GM23338 (cell line): Measurements from ENCODE around the gene HLCS. TPM values are rescaled to one million over a fixed set of nuclear protein-coding genes. Genes with fewer than 3 reads are reported as not detected.

Experiments used
- ATAC-seq: fragments of 200-7000 bp; cut with Tn5 transposase; 3 replicates; pipeline ENCODE4 v1.9.1; 2020
- DNase-seq: peaks from one replicate; pipeline ENCODE4 v3.0.0-alpha.2; 2015; ENCODE audit warnings: low spot score
- H2AFZ ChIP-seq: fragments of 200-600 bp; sonication (generic); 2 replicates; pipeline ENCODE4 v1.8.0; 2016; ENCODE audit warnings: antibody characterized with exemption, mild to moderate bottlenecking, moderate library complexity
- H3F3A ChIP-seq: fragments of 200-600 bp; sonication (generic); replicated peaks from 2 replicates; pipeline ENCODE4 v1.8.0; 2017; ENCODE audit warnings: antibody characterized with exemption, mixed run types, low read depth
- H3K27ac ChIP-seq: fragments of 200-600 bp; sonication (generic); 2 replicates; pipeline ENCODE4 v1.6.1; 2016; ENCODE audit warnings: low read depth
- H3K27me3 ChIP-seq: fragments of 200-600 bp; sonication (generic); 2 replicates; pipeline ENCODE4 v1.8.0; 2016; ENCODE audit warnings: mild to moderate bottlenecking, mixed run types, moderate library complexity; ENCODE audit not compliant: insufficient read depth
- H3K36me3 ChIP-seq: fragments of 200-600 bp; sonication (generic); 2 replicates; pipeline ENCODE4 v1.8.0; 2016; ENCODE audit warnings: mild to moderate bottlenecking; ENCODE audit not compliant: insufficient read depth
- H3K4me1 ChIP-seq: fragments of 200-600 bp; sonication (generic); 2 replicates; pipeline ENCODE4 v1.8.0; 2016; ENCODE audit warnings: mild to moderate bottlenecking, moderate library complexity; ENCODE audit not compliant: insufficient read depth
- H3K4me2 ChIP-seq: fragments of 200-600 bp; sonication (generic); 2 replicates; pipeline ENCODE4 v1.7.1; 2017; ENCODE audit warnings: mixed run types
- H3K4me3 ChIP-seq: fragments of 200-600 bp; sonication (generic); 2 replicates; pipeline ENCODE4 v1.6.1; 2016; ENCODE audit warnings: mixed run types
- H3K79me2 ChIP-seq: fragments of 200-600 bp; sonication (generic); replicated peaks from 2 replicates; pipeline ENCODE4 v1.8.0; 2017; ENCODE audit warnings: mild to moderate bottlenecking; ENCODE audit not compliant: insufficient read depth
- H3K9me2 ChIP-seq: fragments of 200-600 bp; sonication (generic); 2 replicates; pipeline ENCODE4 v1.8.0; 2017; ENCODE audit not compliant: insufficient read depth
- H4K20me1 ChIP-seq: fragments of 200-600 bp; sonication (generic); replicated peaks from 2 replicates; pipeline ENCODE4 v1.8.0; 2017; ENCODE audit warnings: mild to moderate bottlenecking; ENCODE audit not compliant: insufficient read depth
- H3K27ac Mint-ChIP-seq: 2 replicates; pipeline ENCODE4 v1.8.0; 2020; ENCODE audit warnings: inconsistent platforms, mild to moderate bottlenecking, moderate library complexity, mixed read lengths
- H3K27me3 Mint-ChIP-seq: 3 replicates; pipeline ENCODE4 v1.8.0; 2022; ENCODE audit warnings: low read depth, mild to moderate bottlenecking, moderate library complexity, mixed read lengths, inconsistent platforms; ENCODE audit not compliant: insufficient read depth, poor library complexity
- H3K36me3 Mint-ChIP-seq: 3 replicates; pipeline ENCODE4 v1.8.0; 2021; ENCODE audit warnings: low read depth, mild to moderate bottlenecking, inconsistent platforms, moderate library complexity, mixed read lengths
- H3K4me1 Mint-ChIP-seq: 3 replicates; pipeline ENCODE4 v1.8.0; 2020; ENCODE audit warnings: mild to moderate bottlenecking, inconsistent platforms, mixed read lengths
- H3K4me3 Mint-ChIP-seq: 3 replicates; pipeline ENCODE4 v1.8.0; 2021; ENCODE audit warnings: moderate library complexity, mild to moderate bottlenecking, inconsistent platforms, mixed read lengths
- H3K9me3 Mint-ChIP-seq: 3 replicates; pipeline ENCODE4 v1.8.0; 2020; ENCODE audit warnings: moderate library complexity, mild to moderate bottlenecking, inconsistent platforms, mixed read lengths
- CREB1 ChIP-seq: fragments of 250-450 bp; sonication (Bioruptor Pico); IDR thresholded peaks from 2 replicates; pipeline ENCODE4 v1.5.0; 2020; ENCODE audit warnings: low read depth, mild to moderate bottlenecking, moderate library complexity
- CTCF ChIP-seq, 2 experiments: fragments of 200-600 bp in 1 of 2; sonication (generic) in 1 of 2; conservative IDR thresholded peaks; 2 replicates each; pipeline versions ENCODE4 v1.5.1 to v1.6.1; 2016 to 2017; ENCODE audit warnings: antibody characterized with exemption in 2 of 2, low read depth in 2 of 2, mild to moderate bottlenecking in 2 of 2, moderate library complexity in 1 of 2
- EZH2 ChIP-seq: fragments of 200-600 bp; sonication (generic); IDR thresholded peaks from one replicate; pipeline ENCODE4 v1.8.0; 2017; ENCODE audit warnings: antibody characterized with exemption, mild to moderate bottlenecking, low read depth; ENCODE audit not compliant: unreplicated experiment
- EZH2phosphoT487 ChIP-seq: fragments of 200-600 bp; sonication (generic); IDR thresholded peaks from one replicate; pipeline ENCODE4 v1.8.1; 2018; ENCODE audit warnings: antibody characterized with exemption; ENCODE audit not compliant: unreplicated experiment
- JUNB ChIP-seq: IDR thresholded peaks from one replicate; pipeline ENCODE4 v1.6.1; 2016; ENCODE audit warnings: antibody characterized with exemption; ENCODE audit not compliant: unreplicated experiment
- NANOG ChIP-seq: IDR thresholded peaks from 2 replicates; pipeline ENCODE4 v1.6.1; 2016; ENCODE audit warnings: antibody characterized with exemption, borderline replicate concordance
- REST ChIP-seq: IDR thresholded peaks from one replicate; pipeline ENCODE4 v1.6.1; 2018; ENCODE audit warnings: antibody characterized with exemption; ENCODE audit not compliant: unreplicated experiment
- STAT1 ChIP-seq: IDR thresholded peaks from one replicate; pipeline ENCODE4 v1.6.1; 2016; ENCODE audit warnings: antibody characterized with exemption; ENCODE audit not compliant: unreplicated experiment
- ZNF114 ChIP-seq: fragments of 250-450 bp; sonication (Bioruptor Pico); IDR thresholded peaks from 2 replicates; pipeline ENCODE4 v1.5.0; 2020; ENCODE audit warnings: mild to moderate bottlenecking, moderate library complexity
- ZNF331 ChIP-seq: fragments of 250-450 bp; sonication (Bioruptor Pico); IDR thresholded peaks from 2 replicates; pipeline ENCODE4 v1.5.0; 2020; ENCODE audit warnings: low read depth, mild to moderate bottlenecking, moderate library complexity
- polyA plus RNA-seq: library from polyadenylated mRNA; unstranded; fragments of >200 nt; fragmentation: Nextera tagmentation; extraction: Ambion mirVana; gene quantifications from 2 replicates; pipeline ENCODE4 v1.2.1, GENCODE V29; 2016
- total RNA-seq: library from RNA; depleted of rRNA; stranded (reverse); fragments of >200 nt; shearing (Covaris generic); gene quantifications from 2 replicates; pipeline ENCODE4 v1.2.3, GENCODE V29; 2014

Gene HLCS
- total and polyA plus RNA-seq, 2 experiments from 2014 or later: 6.1 to 14.7 TPM

- no peak for TF ChIP-seq NANOG
Observed at GRCh38 chr21:36856643-36857042, 109.8 kb downstream of the HLCS start (continued).

GRCh38 chr21:36854391-36854790 is 112.1 kb downstream of the HLCS start:
- Mint-ChIP-seq H3K27me3 (peaks cover 2% of the 10 kb centered on the region), H3K27ac (no peak overlapping the region), H3K4me3 (no peak overlapping the region), H3K4me1 (no peaks in the 10 kb centered on the region), H3K36me3 (no peaks in the 10 kb centered on the region), H3K9me3 (no peaks in the 10 kb centered on the region)
- H3F3A ChIP-seq: no peaks in the 10 kb centered on the region
- H3K27ac ChIP-seq: no peak overlapping the region
- no peaks in the 10 kb centered on the region for H3K27me3 ChIP-seq
- no peaks in the 10 kb centered on the region for H3K4me1 ChIP-seq
- TF ChIP-seq EZH2 (no peak), CREB1 (CRISPR knock-in tag) (no peak), JUNB (no peak), CTCF (conservative IDR thresholded peaks at IDR 0.05; ENCODE audit: low read depth in 2 of 2) (peak; percentile 76 to 81), ZNF114 (CRISPR knock-in tag) (no peak), ZNF331 (no peak)
- ATAC-seq (peak; percentile 94), DNase-seq (peak; percentile 89)
- peaks cover 2% of the 10 kb centered on the region; the same call in 1 of the 2 replicates for H3K9me2 ChIP-seq
- H3K4me2 ChIP-seq: no peak overlapping the region
- no peak overlapping the region for H2AFZ ChIP-seq
- H3K4me3 ChIP-seq: no peak overlapping the region
- H3K36me3 ChIP-seq: no peaks in the 10 kb centered on the region
- no peaks in the 10 kb centered on the region for H3K79me2 ChIP-seq
- H4K20me1 ChIP-seq: no peaks in the 10 kb centered on the region

GRCh38 chr21:36852864-36853263 is 113.6 kb downstream of the HLCS start:
- Histone ChIP-seq H3K4me1 (no peaks in the 10 kb centered on the region), H4K20me1 (no peaks in the 10 kb centered on the region), H3K4me2 (no peak overlapping the region), H3K9me2 (no peaks in the 10 kb centered on the region), H3K4me3 (no peak overlapping the region), H3F3A (no peaks in the 10 kb centered on the region), H3K36me3 (no peaks in the 10 kb centered on the region), H3K79me2 (no peaks in the 10 kb centered on the region), H3K27me3 (no peaks in the 10 kb centered on the region), H3K27ac (no peak overlapping the region), H2AFZ (no peak overlapping the region)
- Mint-ChIP-seq H3K27ac (no peak overlapping the region), H3K4me3 (no peak overlapping the region), H3K9me3 (no peaks in the 10 kb centered on the region), H3K4me1 (no peaks in the 10 kb centered on the region), H3K36me3 (no peaks in the 10 kb centered on the region), H3K27me3 (no peaks in the 10 kb centered on the region)
- DNase-seq: no peak
- no peak for ATAC-seq
- TF ChIP-seq NANOG (no peak), REST (no peak), EZH2phosphoT487 (no peak), CTCF (conservative IDR thresholded peaks at IDR 0.05; ENCODE audit: low read depth in 2 of 2) (no peak), CREB1 (CRISPR knock-in tag) (no peak), STAT1 (no peak), ZNF114 (CRISPR knock-in tag) (no peak)
